Panc1 (cell line): ENCODE results near the gene TEX13D. TPM values are rescaled to one million over a fixed set of nuclear protein-coding genes. Genes with fewer than 3 reads are reported as not detected.
"Not testable (repeated sequence)": the region's sequence is repeated elsewhere in the genome, so short reads cannot be mapped to it uniquely, and the experiment has no call there.

ENCODE experiments used
- ATAC-seq: fragments of 200-7000 bp; cut with Tn5 transposase; 2 replicates; pipeline ENCODE4 v1.9.1; 2020; ENCODE audit warnings: mild to moderate bottlenecking, moderate library complexity
- BruUV-seq: library from RNA; stranded (reverse); fragments of 400-500 nt; replicated peaks from 2 replicates; lab custom pipeline; 2021; lab: Mats Ljungman, UMichigan
- CTCF ChIA-PET: fragments of 300-600 bp; sonication (Branson Sonifier 250); formaldehyde crosslinking; loops from one replicate; lab custom pipeline; 2022; ENCODE audit warnings: antibody characterized with exemption; lab: Charles Lee
- POLR2A ChIA-PET: fragments of 300-600 bp; sonication (Branson Sonifier 250); formaldehyde crosslinking; loops from one replicate; lab custom pipeline; 2022; ENCODE audit warnings: antibody characterized with exemption; lab: Charles Lee
- DNase-seq: peaks from one replicate; pipeline ENCODE4 v3.0.0-alpha.2; 2010; ENCODE audit warnings: low read depth, low spot score
- H3K27ac ChIP-seq: 2 replicates; pipeline ENCODE4 v1.5.1; 2011; ENCODE audit warnings: mild to moderate bottlenecking, low read length, inconsistent platforms
- H3K27me3 ChIP-seq: fragments of 200-500 bp; sonication (Bioruptor generic); 2 replicates; pipeline ENCODE4 v1.6.0; 2014; ENCODE audit warnings: low read length, inconsistent platforms; ENCODE audit not compliant: control insufficient read depth, insufficient read depth
- H3K36me3 ChIP-seq: fragments of 200-500 bp; sonication (Bioruptor generic); 2 replicates; pipeline ENCODE4 v1.5.1; 2014; ENCODE audit warnings: inconsistent platforms, mild to moderate bottlenecking, low read length, moderate library complexity; ENCODE audit not compliant: control insufficient read depth, insufficient read depth
- H3K4me1 ChIP-seq: 2 replicates; pipeline ENCODE4 v1.5.1; 2011; ENCODE audit warnings: inconsistent platforms, mild to moderate bottlenecking, low read length, moderate library complexity; ENCODE audit not compliant: control insufficient read depth, insufficient read depth
- H3K4me3 ChIP-seq, 2 experiments: 2 replicates each; pipeline ENCODE4 v1.5.1; 2011 to 2012; ENCODE audit warnings: low read depth in 2 of 2, low read length in 2 of 2, mild to moderate bottlenecking in 2 of 2, inconsistent platforms in 1 of 2, moderate library complexity in 1 of 2
- H3K9me3 ChIP-seq: fragments of 200-500 bp; sonication (Bioruptor generic); 2 replicates; pipeline ENCODE4 v1.5.1; 2014; ENCODE audit warnings: low read depth, mild to moderate bottlenecking, inconsistent platforms, low read length, moderate library complexity; ENCODE audit not compliant: control insufficient read depth, insufficient read depth
- CTCF ChIP-seq: fragments of 450-650 bp; IDR thresholded peaks from 2 replicates; pipeline ENCODE4 v1.5.1; 2017; ENCODE audit warnings: mild to moderate bottlenecking
- POLR2AphosphoS5 ChIP-seq: IDR thresholded peaks from 2 replicates; pipeline ENCODE4 v1.6.1; 2012; ENCODE audit warnings: mild to moderate bottlenecking, low read depth, low read length, moderate library complexity
- REST ChIP-seq, 2 experiments: IDR thresholded peaks; 2 replicates each; pipeline ENCODE4 v1.6.1; 2011 to 2012; ENCODE audit warnings: low read depth in 2 of 2, control low read depth in 1 of 2, low read length in 1 of 2, mild to moderate bottlenecking in 1 of 2, moderate library complexity in 1 of 2; ENCODE audit not compliant: insufficient read depth in 1 of 2
- SIN3A ChIP-seq: IDR thresholded peaks from 2 replicates; pipeline ENCODE4 v1.6.1; 2012; ENCODE audit warnings: low read depth, mild to moderate bottlenecking, low read length, moderate library complexity, borderline replicate concordance; ENCODE audit not compliant: insufficient read depth
- TCF7L2 ChIP-seq: IDR thresholded peaks from 2 replicates; pipeline ENCODE4 v1.6.1; 2011; ENCODE audit warnings: mild to moderate bottlenecking, low read depth, low read length, inconsistent platforms
- in situ Hi-C: cut with HindIII; loops from 2 replicates; pipeline ENCODE4 v1.10.0; 2016; ENCODE audit warnings: low sequenced_read_pairs, low pct_unique_long_range_greater_than_20kb
- intact Hi-C: fragments of 100-400 bp; cut with micrococcal nuclease; formaldehyde crosslinking; loops from one replicate; pipeline ENCODE4 v1.10.0; 2022; ENCODE audit not compliant: unreplicated experiment
- total RNA-seq: library from RNA; stranded (reverse); gene quantifications from one replicate; pipeline ENCODE4 v1.2.1, GENCODE V29; 2021; ENCODE audit not compliant: unreplicated experiment

Gene TEX13D
- total RNA-seq, 1 experiment from 2014 or later = not detected

GRCh38 chrX:124293810-124294209 lies 38.6 kb upstream of the TEX13D start:
- no TSS peak for BruUV-seq
- TF ChIP-seq POLR2AphosphoS5 = no peak
- TF ChIP-seq REST (IDR thresholded peaks at IDR 0.05; ENCODE audit: insufficient read depth in 1 of 2, low read depth in 2 of 2, low read length in 1 of 2) = no peak
- TF ChIP-seq SIN3A = no peak
- no peak for TF ChIP-seq TCF7L2
- no peak for TF ChIP-seq CTCF
- DNase-seq (no peak), ATAC-seq (no peak)
- H3K27me3 ChIP-seq = 0 out of 2 replicates have a peak, but pooled peaks cover 2% of the 10 kb centered on the region
- no peaks in the 10 kb centered on the region for H3K9me3 ChIP-seq
- intact Hi-C loops (no loop called here), in situ Hi-C loops (no loop called here)
- no peak overlapping the region for H3K27ac ChIP-seq
- no peaks in the 10 kb centered on the region for H3K4me1 ChIP-seq
- H3K36me3 ChIP-seq = no peaks in the 10 kb centered on the region
- no peak overlapping the region for H3K4me3 ChIP-seq
- ChIA-PET POLR2A (no interaction called here), CTCF (no interaction called here)

- DNase-seq, ATAC-seq, in situ Hi-C loops, H3K9me3 ChIP-seq, intact Hi-C loops, CTCF ChIA-PET, H3K4me1 ChIP-seq, H3K27me3 ChIP-seq, POLR2A ChIA-PET, H3K36me3 ChIP-seq, H3K4me3 ChIP-seq, H3K27ac ChIP-seq, BruUV-seq: not testable (repeated sequence)
Measured at GRCh38 chrX:124299323-124299722, 33.1 kb upstream of the TEX13D start.

DNA sequence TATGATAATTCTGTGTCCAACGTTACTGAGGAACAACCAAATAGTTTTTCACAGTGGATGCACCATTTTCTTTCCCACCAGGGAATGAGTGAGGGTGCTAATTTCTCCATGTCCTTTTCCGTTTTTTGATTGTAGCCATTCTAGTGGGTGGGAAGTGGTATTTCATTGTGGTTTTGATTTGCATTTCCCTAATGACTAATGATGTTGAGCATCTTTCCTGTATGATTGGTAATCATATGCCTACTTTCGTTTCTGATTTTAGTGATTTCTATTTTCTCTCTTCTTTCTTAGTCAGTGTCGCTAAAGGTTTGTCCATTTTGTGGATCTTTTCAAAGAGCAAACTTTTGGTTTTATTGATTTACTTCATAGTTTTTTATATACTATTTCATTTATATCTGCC lies 32.1 kb upstream of the TEX13D start:
- no peak for TF ChIP-seq POLR2AphosphoS5
- no peak for TF ChIP-seq REST (IDR thresholded peaks at IDR 0.05; ENCODE audit: insufficient read depth in 1 of 2, low read depth in 2 of 2, low read length in 1 of 2)
- TF ChIP-seq CTCF = no peak
- no peak for TF ChIP-seq SIN3A
- no peak for TF ChIP-seq TCF7L2
- intact Hi-C loops (no loop called here), in situ Hi-C loops (no loop called here)
- Histone ChIP-seq H3K27ac (no peak overlapping the region), H3K36me3 (no peaks in the 10 kb centered on the region), H3K4me3 (no peak overlapping the region), H3K27me3 (no peaks in the 10 kb centered on the region), H3K4me1 (no peaks in the 10 kb centered on the region), H3K9me3 (no peaks in the 10 kb centered on the region)
- ChIA-PET POLR2A (no interaction called here), CTCF (no interaction called here)
- ATAC-seq = no peak
- DNase-seq = no peak
- no TSS peak for BruUV-seq
